Lung microvascular endothelial cell (primary cell): ENCODE data around the gene FMN1. TPM values are rescaled to one million over a fixed set of nuclear protein-coding genes. Genes with fewer than 3 reads are reported as not detected.

ENCODE experiments used
- DNase-seq, 2 donors: peaks; one replicate each; pipeline versions ENCODE4 v3.0.0 to v3.0.0-alpha.2; 2010; ENCODE audit warnings: low read depth in 2 of 2
- total RNA-seq: library from RNA; depleted of rRNA; stranded (reverse); fragments of >200 nt; gene quantifications from 2 replicates; pipeline ENCODE4 v1.2.1, GENCODE V29; 2014

The FMN1 gene
- total RNA-seq, 1 donor from 2014 or later: under 0.01 TPM

DNA sequence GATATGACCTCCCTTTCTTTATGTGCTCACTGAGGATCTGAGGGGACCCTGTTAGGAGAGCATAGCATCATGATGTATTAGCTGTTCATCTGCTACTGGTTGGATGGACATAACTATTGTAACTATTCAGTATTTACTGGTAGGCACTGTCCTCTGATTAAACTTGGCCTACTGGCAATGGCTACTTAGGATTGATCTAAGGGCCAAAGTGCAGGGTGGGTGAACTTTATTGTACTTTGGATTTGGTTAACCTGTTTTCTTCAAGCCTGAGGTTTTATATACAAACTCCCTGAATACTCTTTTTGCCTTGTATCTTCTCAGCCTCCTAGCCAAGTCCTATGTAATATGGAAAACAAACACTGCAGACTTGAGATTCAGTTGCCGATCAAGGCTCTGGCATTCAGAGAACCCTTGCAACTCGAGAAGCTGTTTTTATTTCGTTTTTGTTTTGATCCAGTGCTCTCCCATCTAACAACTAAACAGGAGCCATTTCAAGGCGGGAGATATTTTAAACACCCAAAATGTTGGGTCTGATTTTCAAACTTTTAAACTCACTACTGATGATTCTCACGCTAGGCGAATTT lies 461.8 kb downstream of the FMN1 start:
- DNase-seq: no peak

- DNase-seq: peak; percentile 28 to 52
Measured at GRCh38 chr15:32730677-32731654, 463.5 kb downstream of the FMN1 start.

- DNase-seq: no peak
Measured at GRCh38 chr15:32729700-32730395, 464.7 kb downstream of the FMN1 start.

DNA sequence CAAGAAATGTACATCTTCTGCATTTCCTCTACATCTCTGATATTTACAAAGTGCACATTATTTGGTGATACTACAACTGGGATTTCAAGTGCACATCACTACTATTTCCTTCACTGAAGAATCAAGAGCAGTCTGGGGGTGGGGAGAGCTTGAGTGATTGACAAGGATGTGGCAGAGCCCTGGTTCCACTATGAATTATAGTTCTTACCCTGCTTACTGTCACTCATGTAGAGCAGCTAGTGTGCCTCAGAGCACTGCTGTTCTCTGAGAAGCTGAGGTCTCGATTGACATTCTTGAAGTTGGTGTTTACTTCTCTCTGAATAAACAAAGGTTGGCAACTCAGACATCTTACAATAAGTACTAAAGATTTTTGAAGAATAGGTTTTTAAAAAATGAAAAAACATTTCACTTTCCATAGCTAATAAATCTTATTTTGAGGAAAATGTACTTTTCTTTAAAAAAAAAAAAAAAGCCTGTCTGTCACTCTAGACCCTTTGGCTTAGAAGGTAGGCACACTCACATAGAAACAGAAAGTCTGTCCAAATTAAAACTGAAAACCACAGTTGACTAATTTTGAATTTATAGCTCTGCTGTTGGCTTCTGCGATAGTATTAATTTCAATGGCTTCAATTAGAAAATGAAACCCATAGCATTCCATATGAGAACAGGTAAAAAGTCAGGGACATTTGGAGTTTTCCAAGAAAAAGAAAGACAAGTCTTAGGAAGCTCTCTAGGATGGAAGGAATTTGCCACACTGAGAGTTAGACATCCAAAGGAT lies 471.2 kb downstream of the FMN1 start:
- DNase-seq: no peak

- DNase-seq: no peak
Measured at GRCh38 chr15:32722136-32722535, 472.4 kb downstream of the FMN1 start.

DNA sequence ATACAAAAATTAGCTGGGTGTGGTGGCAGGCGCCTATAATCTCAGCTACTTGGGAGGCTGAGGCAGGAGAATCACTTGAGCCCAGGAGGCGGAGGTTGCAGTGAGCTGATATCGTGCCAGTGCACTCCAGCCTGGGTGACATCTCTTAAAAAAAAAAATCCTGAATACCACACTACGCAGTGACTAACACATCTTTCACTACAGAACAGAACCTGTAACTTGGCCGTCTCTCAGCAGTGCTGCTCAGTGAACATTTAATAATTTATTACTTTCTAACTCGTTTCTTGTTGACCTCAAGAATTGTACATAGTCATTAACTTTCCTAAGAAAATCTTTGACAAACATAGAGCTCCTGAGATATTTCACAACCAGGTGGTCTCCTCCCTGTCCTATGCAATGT lies 472.9 kb downstream of the FMN1 start:
- no peak for DNase-seq

DNA sequence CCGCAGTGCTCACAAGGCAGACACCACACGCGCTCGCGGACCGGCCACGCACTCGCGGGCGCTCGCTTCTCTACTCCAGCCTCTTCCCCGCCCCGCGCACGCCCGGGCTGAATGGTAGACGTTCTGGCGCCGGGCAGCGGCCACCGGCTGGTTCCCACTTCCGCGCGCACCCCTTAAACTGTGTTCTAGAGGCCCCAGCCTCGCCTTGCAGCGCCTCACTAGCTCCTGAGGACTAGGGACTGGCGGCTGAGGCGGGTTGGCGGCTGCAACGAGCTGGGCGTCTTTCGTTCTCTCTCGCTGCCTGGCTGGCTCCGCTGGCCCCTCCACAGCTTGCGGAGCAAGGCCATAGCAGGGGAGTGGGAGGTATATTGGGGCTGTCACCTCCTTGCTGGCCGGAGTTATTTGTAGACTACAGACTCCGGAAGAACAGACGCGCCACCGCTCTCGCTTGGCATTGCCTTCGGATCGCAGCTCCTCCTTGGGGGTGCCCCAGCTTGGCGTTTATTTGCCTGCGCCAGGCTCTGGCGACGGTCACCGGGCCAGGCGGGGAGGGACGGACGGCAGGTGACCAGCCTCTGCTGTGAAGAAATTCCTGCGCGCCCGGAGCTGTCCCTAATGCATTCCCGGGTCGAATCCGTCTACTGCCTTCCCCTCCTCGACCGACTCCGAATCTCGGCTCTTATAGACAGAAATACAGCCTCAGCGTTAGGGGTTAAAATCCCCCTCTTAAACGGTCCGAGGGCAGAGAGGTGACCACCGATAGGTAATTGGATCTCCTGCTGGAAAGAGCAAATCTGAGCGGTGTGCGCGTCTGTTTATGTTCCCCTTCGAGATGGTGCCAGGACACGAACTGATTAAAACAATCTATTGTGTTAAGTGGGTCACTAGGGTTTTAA lies 475.4 kb downstream of the FMN1 start:
- peak; percentile 7 to 43 for DNase-seq

- peak; percentile 40 to 54 for DNase-seq
Measured at GRCh38 chr15:32718227-32718820, 476.2 kb downstream of the FMN1 start.

GRCh38 chr15:32717426-32718226 lies 476.9 kb downstream of the FMN1 start, which contains the start of gene GREM1:
TSS of gene GREM1 (plus strand) at chr15:32718004. CDS start at chr15:32730691, 12,687 bp downstream.
- peak; percentile 18 to 42 for DNase-seq

- peak in 1 of 2 donors; percentile 16 for DNase-seq
Measured at GRCh38 chr15:32716915-32717425, 477.5 kb downstream of the FMN1 start.

- DNase-seq: no peak
Measured at GRCh38 chr15:32716216-32716914, 478.1 kb downstream of the FMN1 start.

Other genes starting within 250 kb of the FMN1 start
- gene RYR3, start 116.3 kb upstream of the FMN1 start, total RNA-seq: not detected in 2 replicates